ENCODE results near the gene ATP2A2. TPM values are rescaled to one million over a fixed set of nuclear protein-coding genes. Genes with fewer than 3 reads are reported as not detected.

ATP2A2 gene
- total and polyA plus RNA-seq, 2 of the 8 experiments (the other 6 are each of a cell fraction or from before 2014, with no cell fraction given): 86.1 to 271 TPM

DNA sequence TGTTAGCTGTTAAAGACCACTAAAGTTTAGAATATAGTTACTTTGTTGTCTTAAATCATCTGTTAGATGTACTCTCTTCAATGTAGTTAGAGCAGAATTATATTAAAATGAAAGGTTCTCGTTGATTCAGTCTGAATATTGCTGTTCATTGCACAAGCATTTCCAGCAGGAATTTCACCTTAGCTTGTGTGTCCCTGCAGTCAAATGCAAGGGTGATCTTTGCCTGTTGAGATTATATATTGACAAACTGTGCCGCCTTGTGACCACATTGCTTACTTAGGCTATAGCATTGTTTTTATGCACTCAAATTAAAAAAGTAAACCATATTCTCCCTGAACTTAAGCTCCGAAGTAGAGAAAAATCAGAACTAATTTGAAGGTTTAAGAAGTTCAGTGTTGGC, 39.5 kb downstream of the ATP2A2 start:
- no peak overlapping the region for H2AK5ac ChIP-seq (ENCODE audit: low read depth, low read length)
- 88% methylated on average over 3 of the region's 3 CpGs; no CpG with 5 or more reads in 1 of the 2 experiments for WGBS, 2 experiments (ENCODE audit: extremely low coverage in 1 of 2, insufficient coverage in 1 of 2, insufficient read length in 1 of 2, insufficient replicate concordance in 2 of 2, low coverage in 1 of 2, low lambda C conversion rate in 2 of 2, missing lambda C conversion rate in 1 of 2)
- no peak overlapping the region for H4K8ac ChIP-seq (ENCODE audit: extremely low read depth, insufficient read depth, low read length)
- no peak overlapping the region for H3K18ac ChIP-seq (ENCODE audit: extremely low read depth, low read length)
- peaks cover 2 to 36% (median 8%) of the 10 kb centered on the region in 4 experiments; a peak in 5 of 8 replicates for H3K36me3 ChIP-seq (ENCODE audit: control insufficient read depth in 2 of 4, insufficient read depth in 4 of 4, low read length in 3 of 4)
- no peak for DNase-seq (ENCODE audit: low read depth in 1 of 2, low spot score in 2 of 2)
- peaks cover 3 to 68% of the 10 kb centered on the region in 2 experiments; a peak in 3 of 4 replicates for H3K79me2 ChIP-seq (ENCODE audit: control insufficient read depth in 1 of 2, insufficient read depth in 2 of 2, low read length in 2 of 2)
- no peaks in the 10 kb centered on the region for H3K9me3 ChIP-seq (ENCODE audit: insufficient read depth in 2 of 2, low read depth in 1 of 2, low read length in 1 of 2)
- H2BK120ac ChIP-seq (replicated peaks; ENCODE audit: low read depth, low read length): no peak overlapping the region
- no peaks in the 10 kb centered on the region for H3K23me2 ChIP-seq (ENCODE audit: low read depth, low read length)
- H4K91ac ChIP-seq (replicated peaks; ENCODE audit: insufficient read length, low read length): no peak overlapping the region
- FAIRE-seq: no peak
- H3K23ac ChIP-seq (ENCODE audit: insufficient read length): no peak overlapping the region
- peaks cover 4 to 12% of the 10 kb centered on the region in 2 experiments for H4K20me1 ChIP-seq (replicated peaks in 1 of 2; ENCODE audit: control insufficient read depth in 1 of 2, insufficient read depth in 2 of 2, low read length in 2 of 2)
- H3K79me1 ChIP-seq (ENCODE audit: low read depth, low read length): no peaks in the 10 kb centered on the region; the same call in 1 of the 2 replicates
- H2BK20ac ChIP-seq (ENCODE audit: low read length): no peak overlapping the region
- TF ChIP-seq, protein P1, sequence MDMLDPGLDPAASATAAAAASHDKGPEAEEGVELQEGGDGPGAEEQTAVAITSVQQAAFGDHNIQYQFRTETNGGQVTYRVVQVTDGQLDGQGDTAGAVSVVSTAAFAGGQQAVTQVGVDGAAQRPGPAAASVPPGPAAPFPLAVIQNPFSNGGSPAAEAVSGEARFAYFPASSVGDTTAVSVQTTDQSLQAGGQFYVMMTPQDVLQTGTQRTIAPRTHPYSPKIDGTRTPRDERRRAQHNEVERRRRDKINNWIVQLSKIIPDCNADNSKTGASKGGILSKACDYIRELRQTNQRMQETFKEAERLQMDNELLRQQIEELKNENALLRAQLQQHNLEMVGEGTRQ (IDR thresholded peaks at IDR 0.05; ENCODE audit: low read length): no peak
- no peak for TF ChIP-seq ZNF274 (IDR thresholded peaks at IDR 0.05; ENCODE audit: borderline replicate concordance, extremely low read depth, low read length)
- no peak for TF ChIP-seq SUZ12 (IDR thresholded peaks at IDR 0.05; ENCODE audit: low read length)
- no peak for TF ChIP-seq SP1 (IDR thresholded peaks at IDR 0.05; ENCODE audit: low read depth, low read length)
- no peak for TF ChIP-seq RBBP5 (IDR thresholded peaks at IDR 0.05; ENCODE audit: borderline replicate concordance, low read depth, low read length)
- TF ChIP-seq, protein P2, sequence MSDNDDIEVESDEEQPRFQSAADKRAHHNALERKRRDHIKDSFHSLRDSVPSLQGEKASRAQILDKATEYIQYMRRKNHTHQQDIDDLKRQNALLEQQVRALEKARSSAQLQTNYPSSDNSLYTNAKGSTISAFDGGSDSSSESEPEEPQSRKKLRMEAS (IDR thresholded peaks at IDR 0.05): no peak
- TF ChIP-seq RXRA (IDR thresholded peaks at IDR 0.05; ENCODE audit: insufficient read depth, low read depth, low read length): no peak
- TF ChIP-seq NRF1 (IDR thresholded peaks at IDR 0.05; ENCODE audit: low read depth, low read length): no peak
- no peak for TF ChIP-seq KDM1A (IDR thresholded peaks at IDR 0.05; ENCODE audit: borderline replicate concordance, low read length)
- TF ChIP-seq POLR2A (IDR thresholded peaks at IDR 0.05; ENCODE audit: control extremely low read depth in 1 of 2, low read depth in 2 of 2, low read length in 2 of 2): no peak
- no peak for TF ChIP-seq SP2 (IDR thresholded peaks at IDR 0.05; ENCODE audit: low read length)
- TF ChIP-seq BRCA1 (IDR thresholded peaks at IDR 0.05; ENCODE audit: low read depth, low read length): no peak
- TF ChIP-seq, protein P3, sequence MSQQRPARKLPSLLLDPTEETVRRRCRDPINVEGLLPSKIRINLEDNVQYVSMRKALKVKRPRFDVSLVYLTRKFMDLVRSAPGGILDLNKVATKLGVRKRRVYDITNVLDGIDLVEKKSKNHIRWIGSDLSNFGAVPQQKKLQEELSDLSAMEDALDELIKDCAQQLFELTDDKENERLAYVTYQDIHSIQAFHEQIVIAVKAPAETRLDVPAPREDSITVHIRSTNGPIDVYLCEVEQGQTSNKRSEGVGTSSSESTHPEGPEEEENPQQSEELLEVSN (IDR thresholded peaks at IDR 0.05): no peak
- no peak overlapping the region for H2BK5ac ChIP-seq (ENCODE audit: low read depth, low read length)
- H2BK15ac ChIP-seq (ENCODE audit: low read length): no peak overlapping the region
- H4K5ac ChIP-seq (ENCODE audit: insufficient read length, low read depth, low read length): no peak overlapping the region
- H3K14ac ChIP-seq (ENCODE audit: insufficient read length): no peak overlapping the region
- no peak overlapping the region for H3K27ac ChIP-seq (ENCODE audit: low read depth, low read length)
- no peak overlapping the region for H3K9ac ChIP-seq (replicated peaks in 1 of 4; ENCODE audit: extremely low read depth in 1 of 4, low read depth in 3 of 4, low read length in 3 of 4)
- no peak overlapping the region for H3K56ac ChIP-seq (replicated peaks; ENCODE audit: insufficient read length, low read depth, low read length)
- H3K4me1 ChIP-seq (replicated peaks in 1 of 4; ENCODE audit: control insufficient read depth in 3 of 4, insufficient read depth in 4 of 4, low read length in 3 of 4): no peaks in the 10 kb centered on the region
- ChIA-PET CTCF (ENCODE audit: partially characterized antibody) (interaction anchor here (0.6 to 1.7 kb wide), 4 partner anchors 31 to 221 kb away, joined by 3 to 4 read pairs (median 4); no protein-coding TSS in a partner anchor), POLR2A (ENCODE audit: partially characterized antibody) (interaction anchor here (1.3 to 3.0 kb wide), 6 partner anchors 8 to 41 kb away, joined by 3 to 12 read pairs (median 4); partner anchors contain the start of gene ATP2A2)
- H2BK12ac ChIP-seq (ENCODE audit: low read depth, low read length): no peak overlapping the region
- H3K27me3 ChIP-seq (replicated peaks in 1 of 4; ENCODE audit: control insufficient read depth in 3 of 4, extremely low read depth in 1 of 4, insufficient read depth in 3 of 4, low read length in 3 of 4): no peaks in the 10 kb centered on the region
- H3K4ac ChIP-seq (replicated peaks; ENCODE audit: insufficient read length, low read depth, low read length): no peak overlapping the region
- no peak overlapping the region for H2AFZ ChIP-seq (ENCODE audit: low read length)
- no peak overlapping the region for H3K4me2 ChIP-seq (ENCODE audit: insufficient read depth in 1 of 2, low read depth in 2 of 2, low read length in 2 of 2)
- H3K4me3 ChIP-seq (ENCODE audit: extremely low read depth in 1 of 4, insufficient read depth in 2 of 4, low read depth in 3 of 4, low read length in 4 of 4): no peak overlapping the region
